ENCODE results near the gene U2SURP.

Gene U2SURP

GRCh38 chr3:143001369-143002082 is at the start of gene U2SURP:
U2SURP (plus strand) TSS chr3:143001570; CDS start chr3:143001629, 59 bp downstream.
- DNase-seq: peak; percentile 98

- no peak for DNase-seq
These were observed 49.6 kb upstream of the U2SURP start for GRCh38 chr3:142951794-142952193.

- DNase-seq: no peak
These were observed 48.8 kb upstream of the U2SURP start for GRCh38 chr3:142952272-142953193.

- DNase-seq: no peak
These were observed 47.9 kb upstream of the U2SURP start for GRCh38 chr3:142953443-142953842.

GRCh38 chr3:142958707-142959106 is 42.7 kb upstream of the U2SURP start:
- no peak for DNase-seq

- no peak for DNase-seq
These were observed 41.0 kb upstream of the U2SURP start for GRCh38 chr3:142960322-142960850.

- DNase-seq: no peak
These were observed 39.8 kb upstream of the U2SURP start for GRCh38 chr3:142961539-142961938.

- no peak for DNase-seq
These were observed 39.2 kb upstream of the U2SURP start for GRCh38 chr3:142962175-142962519.

- DNase-seq: no peak
These were observed 38.7 kb upstream of the U2SURP start for GRCh38 chr3:142962520-142963233.

GRCh38 chr3:142963234-142963515 is 38.2 kb upstream of the U2SURP start:
- DNase-seq: no peak

- DNase-seq: no peak
These were observed 37.6 kb upstream of the U2SURP start, which contains the start of gene PAQR9 for GRCh38 chr3:142963516-142964448. PAQR9 (minus strand) TSS chr3:142963674; CDS start chr3:142963336, 338 bp downstream.

- no peak for DNase-seq
These were observed 35.8 kb upstream of the U2SURP start for GRCh38 chr3:142965581-142965980.

- no peak for DNase-seq
These were observed 34.6 kb upstream of the U2SURP start for GRCh38 chr3:142966808-142967207.

GRCh38 chr3:142968319-142969025 is 32.9 kb upstream of the U2SURP start:
- no peak for DNase-seq

- DNase-seq: no peak
These were observed 29.9 kb upstream of the U2SURP start for GRCh38 chr3:142971431-142971830.

- no peak for DNase-seq
These were observed 29.1 kb upstream of the U2SURP start for GRCh38 chr3:142972092-142972753.

GRCh38 chr3:142973217-142974009 is 28.0 kb upstream of the U2SURP start:
- peak; percentile 49 for DNase-seq

GRCh38 chr3:142975316-142975995 is 25.9 kb upstream of the U2SURP start:
- DNase-seq: no peak
